Omental fat pad (tissue), 4 donors: ENCODE data around the gene ZNF575. TPM values are rescaled to one million over a fixed set of nuclear protein-coding genes. Genes with fewer than 3 reads are reported as not detected.
A peak's percentile ranks its signal among the peaks of the same experiment; 100 is the strongest.

Source experiments
- ATAC-seq: fragments of 150-250 bp; one replicate; pipeline ENCODE4 v1.9.1; 2016; ENCODE audit warnings: mild to moderate bottlenecking, moderate library complexity; ENCODE audit not compliant: low FRiP score
- DNase-seq: peaks from one replicate; pipeline ENCODE4 v3.0.0-alpha.2; 2019; ENCODE audit warnings: low spot score
- CTCF ChIP-seq, 3 donors: fragments of 450-650 bp; IDR thresholded peaks; one replicate each; pipeline ENCODE4 v1.5.1; 2016 to 2017; ENCODE audit warnings: antibody characterized with exemption in 3 of 3, mild to moderate bottlenecking in 3 of 3, moderate library complexity in 2 of 3
- total RNA-seq, 4 donors: library from RNA; depleted of rRNA; stranded (reverse); fragments of >200 nt; gene quantifications; one replicate each; pipeline ENCODE4 v1.1.0, GENCODE V29; 2016

ZNF575 gene
- total RNA-seq, 4 donors from 2014 or later: 0.47 TPM; not detected in 3

GRCh38 chr19:43524922-43525835 lies 7.8 kb upstream of the ZNF575 start:
- TF ChIP-seq CTCF (IDR thresholded peaks at IDR 0.05): no peak
- peak; percentile 73 for ATAC-seq
- peak; percentile 51 for DNase-seq

GRCh38 chr19:43525836-43526771 lies 6.9 kb upstream of the ZNF575 start:
- DNase-seq: no peak
- TF ChIP-seq CTCF (IDR thresholded peaks at IDR 0.05): no peak
- ATAC-seq: peak; percentile 23

- peak in 1 of 3 donors; percentile 9 for TF ChIP-seq CTCF (IDR thresholded peaks at IDR 0.05)
- DNase-seq: peak; percentile 63
- peak; percentile 79 for ATAC-seq
Observed at GRCh38 chr19:43526884-43527859, 5.8 kb upstream of the ZNF575 start, which contains the start of gene ETHE1. Gene ETHE1, minus strand, starts transcription at chr19:43527201. Its CDS starts 24 bp downstream, at chr19:43527177.

- peak; percentile 35 for DNase-seq
- peak; percentile 26 for ATAC-seq
- TF ChIP-seq CTCF (IDR thresholded peaks at IDR 0.05): no peak
Observed at GRCh38 chr19:43527860-43528622, 4.9 kb upstream of the ZNF575 start.

GRCh38 chr19:43532571-43532961 lies 422 bp upstream of the ZNF575 start:
- no peak for ATAC-seq
- no peak for TF ChIP-seq CTCF (IDR thresholded peaks at IDR 0.05)
- no peak for DNase-seq
